GM19467 (cell line): ENCODE data around the gene GNG12.

Experiments used
- ATAC-seq: cut with Tn5 transposase; IDR thresholded peaks from one replicate; pipeline ENCODE4 v1.9.1; 2021; ENCODE audit warnings: mild to moderate bottlenecking, moderate library complexity; ENCODE audit not compliant: unreplicated experiment

The GNG12 gene

DNA sequence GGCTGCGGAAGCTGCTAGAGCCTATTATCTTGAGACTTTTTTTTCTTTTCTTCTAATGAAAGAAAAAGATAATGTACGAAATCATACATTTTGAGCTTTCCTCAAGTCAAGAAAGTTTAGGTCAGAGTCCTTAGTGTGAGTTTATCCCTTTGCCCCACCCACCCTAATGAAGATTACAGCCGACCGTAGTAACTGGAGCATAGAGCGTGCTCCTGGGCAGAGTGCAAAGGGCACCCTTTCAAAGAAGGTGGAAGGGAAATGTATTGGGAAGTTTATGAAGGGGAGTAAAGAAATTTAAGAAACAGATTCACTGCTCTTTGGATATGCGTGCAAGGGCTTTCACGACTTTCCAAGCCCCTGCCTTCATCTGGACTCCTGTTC, 17.2 kb downstream of the GNG12 start:
- ATAC-seq = no peak

DNA sequence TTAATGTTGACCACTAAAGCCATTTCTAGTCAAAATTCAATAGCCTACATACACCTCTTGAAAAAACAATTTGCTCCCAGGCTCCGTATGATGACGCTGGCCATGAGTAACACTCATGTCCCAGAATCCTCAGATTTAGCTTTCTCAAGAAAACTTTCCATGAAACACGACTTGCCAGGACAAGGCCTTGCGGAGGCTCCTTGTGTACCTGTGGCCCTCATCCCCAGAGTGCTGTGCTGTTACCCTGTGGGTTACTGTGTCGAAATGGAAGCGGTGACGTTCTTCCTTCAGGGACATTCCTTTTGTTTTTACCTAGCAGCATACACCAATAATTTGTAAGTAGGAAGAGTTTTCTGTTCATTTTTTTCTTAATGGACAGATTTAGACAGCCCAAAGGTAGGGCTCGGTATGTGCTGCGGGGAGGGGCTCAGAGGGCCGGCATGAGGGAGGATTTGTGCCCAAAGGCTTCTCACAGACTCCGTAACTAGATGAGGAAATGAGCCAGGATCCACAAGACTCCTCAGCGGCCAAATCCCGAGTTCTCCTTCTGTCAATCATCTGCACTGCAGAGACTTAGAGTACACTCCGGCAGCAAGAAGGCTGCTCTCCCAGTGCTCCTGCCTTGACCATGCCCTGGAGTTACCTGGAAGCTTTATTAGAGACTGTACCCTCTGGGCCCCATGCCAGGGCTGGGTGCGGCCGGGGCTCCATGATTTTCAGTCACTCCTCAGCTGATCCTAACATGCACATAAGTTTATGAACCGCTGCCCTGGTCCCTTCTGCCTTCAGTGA, 17.8 kb downstream of the GNG12 start:
- no peak for ATAC-seq

DNA sequence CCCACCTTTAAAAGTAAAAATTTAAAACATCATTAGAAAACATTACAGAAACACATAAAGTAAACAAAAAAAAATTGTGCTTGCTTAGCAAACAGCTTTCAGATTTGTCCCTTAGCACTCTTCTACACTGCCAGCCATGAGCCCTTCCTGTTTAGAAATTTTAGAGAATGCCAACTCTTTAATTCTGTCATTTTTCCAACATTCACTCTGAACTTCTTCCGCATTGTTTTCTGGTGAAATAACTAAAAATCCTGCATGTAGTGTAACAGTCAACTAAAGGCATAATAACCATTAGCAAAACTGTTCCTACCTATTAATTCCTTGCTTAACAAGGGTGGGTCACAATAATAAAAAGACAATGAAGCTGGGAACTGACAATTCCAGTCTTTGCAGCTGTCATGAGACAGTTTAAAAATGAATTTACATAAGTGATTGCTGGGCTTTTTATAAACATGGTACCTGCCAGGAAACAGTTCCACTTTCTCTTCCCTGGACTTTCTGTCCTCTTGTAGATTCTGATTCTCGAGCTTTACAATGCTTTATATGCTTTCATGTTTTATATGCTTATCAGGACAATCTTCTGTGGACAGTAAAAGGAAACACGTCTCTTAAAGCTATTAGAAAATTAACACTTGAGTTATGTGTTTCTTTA, 19.0 kb downstream of the GNG12 start:
- ATAC-seq = no peak

DNA sequence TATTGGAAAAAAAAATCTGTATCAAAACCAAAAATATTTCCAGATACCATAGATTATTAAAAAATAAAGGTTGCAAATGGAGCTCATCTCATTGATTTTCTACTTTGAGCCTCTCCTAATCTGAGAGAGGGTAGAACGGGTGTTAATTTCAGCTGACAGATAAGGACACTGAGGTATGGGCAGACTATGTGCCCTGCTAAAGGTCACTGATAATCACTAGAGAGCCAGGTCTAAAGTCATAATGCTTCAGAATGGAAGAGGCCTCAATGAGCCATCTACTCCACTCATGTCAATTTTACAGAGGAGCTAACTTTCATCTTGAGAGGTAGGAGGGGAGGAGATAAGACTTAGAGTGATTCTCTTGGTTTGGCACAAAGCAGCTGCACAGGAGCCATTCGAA, 21.0 kb downstream of the GNG12 start:
- ATAC-seq = no peak

DNA sequence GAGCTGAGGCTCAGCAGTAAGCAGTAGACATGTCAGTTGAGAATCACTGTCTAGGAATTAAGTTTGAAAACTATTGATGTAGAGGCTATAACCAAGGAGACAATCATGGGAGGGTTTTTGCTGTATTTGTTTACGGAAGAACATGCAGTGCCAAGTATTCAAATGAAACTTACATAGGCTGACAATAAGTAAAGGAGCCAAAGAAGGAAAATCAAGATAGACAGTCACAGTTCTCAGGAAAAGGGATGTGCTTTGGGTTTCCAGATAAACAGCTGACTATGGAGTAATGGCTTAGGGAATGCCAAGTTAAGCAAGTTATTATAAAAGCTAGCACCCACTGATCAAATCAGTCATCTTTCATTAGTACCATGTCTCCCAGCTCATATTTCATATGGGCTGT, 21.5 kb downstream of the GNG12 start:
- no peak for ATAC-seq

DNA sequence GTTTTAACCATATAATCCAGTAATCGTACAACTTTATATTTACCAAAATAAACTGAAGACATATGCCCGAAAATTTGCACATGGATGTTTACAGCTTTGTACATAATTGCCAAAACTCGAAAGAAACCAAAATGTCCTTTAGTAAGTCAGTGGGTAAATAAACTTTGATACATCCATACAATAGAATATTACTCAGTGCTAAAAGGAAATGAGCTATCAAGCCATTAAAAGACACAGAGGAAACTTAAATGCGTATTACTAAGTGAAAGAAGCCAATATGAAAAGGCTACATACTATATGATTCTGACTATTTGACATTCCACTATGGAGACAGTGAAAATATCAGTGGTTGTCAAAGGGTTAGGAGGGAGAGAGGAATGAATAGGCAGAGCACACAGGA, 23.4 kb downstream of the GNG12 start:
- no peak for ATAC-seq

DNA sequence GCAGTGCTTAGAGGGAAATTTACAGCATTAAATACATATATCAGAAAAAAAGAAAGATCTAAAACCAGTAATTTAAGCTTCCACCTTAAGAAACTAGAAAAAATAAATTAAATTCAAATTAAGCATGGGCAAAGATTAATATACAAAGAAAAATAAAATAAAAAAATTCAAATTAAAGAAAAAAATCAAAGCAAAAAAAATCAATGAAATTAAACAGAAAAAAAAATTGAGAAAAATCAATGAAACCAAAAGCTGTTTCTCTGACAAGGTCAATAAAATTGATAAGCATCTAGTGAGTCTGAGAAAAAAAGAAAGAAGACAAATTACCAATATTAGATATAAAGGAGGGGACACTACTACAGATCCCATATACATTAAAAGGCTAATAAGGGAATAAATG, 26.0 kb downstream of the GNG12 start:
- ATAC-seq = no peak

DNA sequence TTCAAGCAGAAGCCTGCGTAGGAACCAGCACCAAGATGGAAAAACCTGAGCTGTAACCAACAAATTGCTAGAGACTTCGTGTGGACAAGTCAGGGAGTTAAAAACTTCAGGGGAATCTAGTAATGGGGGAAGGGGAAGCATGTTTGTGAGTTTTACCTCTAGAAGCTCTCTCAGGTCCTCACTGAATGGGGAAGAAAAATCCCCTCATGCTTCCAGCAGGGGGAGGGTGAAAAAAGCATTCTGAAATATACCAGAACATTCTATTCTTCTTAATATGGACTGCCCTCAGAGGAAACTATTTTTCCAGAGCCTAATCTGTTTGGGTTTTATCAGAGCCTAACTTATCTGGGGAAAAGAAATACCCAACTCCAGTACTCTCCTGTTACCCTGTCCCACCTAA, 28.6 kb downstream of the GNG12 start:
- no peak for ATAC-seq

DNA sequence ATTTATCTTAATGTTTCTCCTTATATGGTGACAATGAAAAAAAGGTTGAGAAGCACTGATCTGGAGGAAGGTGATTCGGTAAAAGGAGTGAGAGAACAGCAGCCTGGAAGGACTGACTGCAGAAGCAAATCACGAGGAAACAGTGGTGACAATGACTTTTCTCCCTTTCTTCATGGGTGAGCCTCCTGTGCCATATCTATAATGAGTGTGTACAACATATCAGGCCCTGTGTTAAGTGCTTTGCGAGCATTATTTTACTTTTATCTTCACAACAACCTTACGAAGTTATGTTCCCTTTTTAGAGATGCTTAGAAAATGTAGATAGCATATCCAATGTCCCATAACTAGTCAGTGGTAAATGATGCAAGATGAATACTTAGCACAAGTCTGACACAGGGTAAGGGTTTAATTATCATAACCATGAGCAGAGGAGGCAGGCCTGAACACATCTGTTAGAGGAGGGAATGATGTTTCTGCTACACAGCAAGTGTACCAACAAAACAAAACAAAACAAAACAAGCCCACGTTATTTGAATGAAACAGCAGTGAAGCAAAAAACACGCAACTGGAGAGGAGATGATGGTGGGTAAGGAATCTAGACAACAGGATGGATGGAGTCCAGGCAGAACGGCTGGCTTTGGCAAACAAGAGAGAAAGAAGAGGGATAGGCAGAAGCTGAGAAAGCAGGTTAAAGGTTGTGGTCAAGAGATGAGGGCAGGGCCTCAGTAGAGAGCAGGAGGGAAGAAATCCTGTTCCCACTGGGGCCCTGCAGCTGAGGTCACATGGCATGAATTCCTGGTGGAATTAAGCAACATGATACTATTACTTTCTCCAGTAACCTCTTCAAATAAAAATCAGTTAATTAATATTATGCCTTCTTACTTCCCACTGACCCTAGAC, 29.6 kb downstream of the GNG12 start:
- ATAC-seq = no peak

DNA sequence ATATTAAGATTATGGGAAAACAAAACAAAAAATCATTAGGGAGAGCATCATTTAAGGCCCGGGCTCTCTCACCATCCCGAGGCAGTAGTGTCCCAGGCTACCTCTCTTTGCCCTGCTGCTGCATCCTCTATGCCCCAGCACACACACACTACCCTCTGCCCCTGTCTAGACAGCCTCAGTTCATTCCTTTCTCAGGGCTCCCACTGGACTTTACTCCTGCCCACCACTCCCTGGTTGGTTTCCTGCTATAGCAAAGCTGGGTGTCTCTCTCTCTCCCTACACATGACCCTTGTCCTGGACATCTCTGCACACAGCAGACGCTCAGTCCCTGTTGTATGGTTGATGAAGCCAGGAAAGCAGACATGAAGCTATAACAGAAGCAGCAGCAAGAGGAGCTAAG, 30.7 kb downstream of the GNG12 start:
- no peak for ATAC-seq

DNA sequence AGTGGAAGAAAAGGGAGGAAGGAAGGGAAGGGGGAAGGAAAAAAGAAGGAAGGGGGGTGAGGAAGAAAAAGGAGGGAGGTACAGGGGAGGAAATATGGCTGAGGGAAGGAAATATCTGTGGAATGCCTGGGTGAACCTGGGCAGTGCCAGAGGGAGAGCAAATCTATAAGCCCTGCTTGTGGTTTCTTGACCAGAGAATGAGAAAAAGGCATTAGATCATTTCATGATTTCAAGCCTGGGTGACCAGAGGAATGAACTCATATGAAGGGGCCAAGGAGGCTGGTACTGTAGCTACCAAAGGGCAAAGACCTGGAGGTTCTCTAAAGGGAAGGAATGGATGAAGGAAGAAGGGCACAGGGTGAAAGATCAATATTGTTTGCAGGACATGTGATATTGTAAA, 31.4 kb downstream of the GNG12 start:
- no peak for ATAC-seq

DNA sequence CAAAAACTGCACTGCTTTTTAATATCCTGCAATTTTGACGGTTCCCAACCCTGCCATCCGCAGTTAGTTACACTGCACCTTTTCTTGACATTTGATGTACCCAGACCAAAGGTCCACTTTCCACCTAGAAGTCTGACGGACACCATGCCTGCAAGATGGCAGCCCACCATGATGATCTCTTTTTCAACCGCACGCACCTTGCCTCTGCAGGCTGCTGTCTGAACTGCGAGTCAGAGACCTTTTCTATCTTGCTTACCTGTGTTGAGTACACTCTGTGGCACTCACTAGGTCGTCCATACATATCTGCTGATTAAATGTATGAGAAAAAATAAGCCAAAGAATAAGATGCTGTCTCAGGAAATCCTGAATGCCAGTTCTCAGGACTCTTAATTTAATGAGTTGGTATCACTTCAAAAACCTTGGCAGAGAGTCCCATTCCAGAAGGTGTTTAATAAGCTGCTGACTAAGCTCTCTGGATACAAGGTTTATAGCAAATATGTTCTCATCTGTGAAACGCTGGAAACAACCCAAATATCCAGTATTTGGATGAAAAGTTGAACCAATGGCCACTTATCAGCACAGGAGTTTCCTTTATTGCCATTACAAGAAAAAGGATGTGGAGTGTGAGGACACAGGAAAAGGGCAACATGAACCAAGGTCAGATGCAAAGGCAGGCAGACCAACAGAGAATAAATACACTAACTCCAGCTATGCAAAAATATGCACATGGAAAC, 37.9 kb downstream of the GNG12 start:
- ATAC-seq = no peak

DNA sequence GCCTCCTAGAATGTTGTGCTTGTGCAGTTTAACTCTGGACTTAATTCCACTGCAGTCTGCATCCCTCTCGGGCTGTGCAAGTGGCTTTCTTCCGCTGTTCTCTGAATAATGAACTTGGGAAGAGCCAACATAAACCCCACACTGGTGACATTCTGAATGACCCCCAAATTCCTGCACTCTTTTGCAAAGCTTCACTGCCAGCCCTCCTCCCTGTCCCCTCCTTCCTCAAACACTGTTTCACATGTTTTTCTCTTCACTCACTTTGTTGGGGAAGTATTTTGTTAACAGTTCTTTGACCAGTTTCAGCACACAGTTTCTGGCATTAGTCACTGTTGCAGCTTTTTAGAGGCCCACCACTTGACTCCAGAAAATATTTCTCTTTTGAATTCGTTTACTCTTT, 39.7 kb downstream of the GNG12 start:
- ATAC-seq = no peak

DNA sequence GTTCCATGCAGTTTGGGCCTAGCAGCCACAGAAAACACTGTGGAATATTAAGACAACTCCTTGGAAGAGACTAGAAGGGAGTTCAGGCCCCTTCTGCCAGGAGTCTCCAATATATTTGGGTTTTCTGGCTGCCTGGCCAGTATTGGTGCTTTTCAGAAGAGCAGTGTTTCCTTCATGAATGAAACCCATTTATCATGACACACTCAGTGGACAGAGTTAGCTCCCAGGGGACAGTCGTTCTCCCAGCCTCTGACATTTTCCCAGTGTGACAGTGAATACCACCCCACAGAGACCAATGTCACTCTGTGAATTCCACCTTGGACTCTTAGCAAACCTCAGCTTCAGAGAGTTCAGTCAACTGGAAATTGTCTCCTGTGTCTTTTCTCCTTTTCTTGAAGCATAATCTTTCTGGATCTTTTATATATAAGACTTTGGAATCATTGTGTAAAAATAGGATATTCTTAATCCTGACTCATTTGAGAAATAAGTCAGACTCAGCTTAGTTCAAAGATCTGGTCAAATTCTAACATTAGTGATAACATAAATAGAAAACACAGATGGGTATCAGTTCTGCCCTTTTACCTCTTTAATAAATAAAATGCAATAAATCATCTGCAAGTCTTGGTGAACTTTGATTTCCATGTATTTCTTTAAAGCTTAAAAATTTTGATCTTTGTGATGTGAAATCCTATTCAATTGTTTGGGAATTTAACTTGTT, 40.4 kb downstream of the GNG12 start:
- ATAC-seq = no peak

DNA sequence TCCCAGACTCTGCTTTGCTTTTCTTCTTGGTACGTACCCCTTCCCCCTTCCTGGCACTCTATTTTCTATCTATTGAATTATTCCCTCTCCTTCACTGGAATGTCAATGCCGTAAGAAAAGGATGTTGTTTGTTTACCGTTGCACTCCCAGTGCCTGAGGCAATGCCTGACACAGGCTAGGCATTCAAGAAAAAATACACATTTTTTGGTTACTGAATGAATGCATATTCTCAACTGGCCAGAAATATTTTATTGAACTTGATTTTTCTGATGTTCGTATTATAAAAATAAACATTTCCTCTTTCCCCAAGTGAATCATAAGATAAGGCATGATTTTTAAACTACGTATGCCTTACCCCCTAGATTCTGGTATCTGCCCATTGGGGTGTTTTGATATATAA, 41.2 kb downstream of the GNG12 start:
- ATAC-seq = no peak

DNA sequence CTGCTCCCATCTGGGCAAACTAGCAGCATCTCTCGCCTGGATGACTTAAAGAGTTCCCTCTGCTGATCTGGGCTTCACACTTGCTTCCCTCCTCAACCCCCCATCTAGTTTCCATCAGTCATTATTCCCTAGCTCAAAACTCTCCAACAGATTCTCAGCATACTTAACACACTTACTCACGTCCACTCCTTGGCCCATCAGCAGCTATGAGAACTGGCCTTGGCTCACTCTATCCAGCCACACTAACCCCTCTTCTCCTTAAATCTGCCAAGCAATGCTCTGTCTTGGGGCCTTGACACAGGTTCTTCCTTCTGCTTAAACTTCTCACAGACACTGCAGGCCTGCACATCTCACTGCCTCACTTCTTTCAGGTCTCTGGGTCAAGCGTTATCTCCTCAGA, 41.6 kb downstream of the GNG12 start:
- no peak for ATAC-seq

DNA sequence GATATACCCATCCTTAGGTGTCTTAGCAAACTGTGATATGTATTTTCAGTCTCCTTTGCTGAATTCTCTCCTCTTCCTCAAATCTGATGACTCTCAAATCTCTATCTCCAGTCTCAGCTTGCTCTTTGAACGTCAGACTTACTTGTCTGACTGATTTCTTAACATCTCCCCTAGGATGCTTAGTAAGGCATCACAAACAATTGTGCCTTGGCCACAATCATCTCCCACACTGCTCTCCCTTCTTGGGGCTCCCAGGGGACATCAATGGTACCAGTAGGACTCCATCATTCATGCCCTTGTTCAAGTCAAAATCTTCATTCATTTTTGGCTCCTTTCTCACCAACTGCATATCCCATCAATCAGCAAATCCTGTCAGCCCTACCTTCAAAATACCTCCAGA, 42.0 kb downstream of the GNG12 start:
- no peak for ATAC-seq

DNA sequence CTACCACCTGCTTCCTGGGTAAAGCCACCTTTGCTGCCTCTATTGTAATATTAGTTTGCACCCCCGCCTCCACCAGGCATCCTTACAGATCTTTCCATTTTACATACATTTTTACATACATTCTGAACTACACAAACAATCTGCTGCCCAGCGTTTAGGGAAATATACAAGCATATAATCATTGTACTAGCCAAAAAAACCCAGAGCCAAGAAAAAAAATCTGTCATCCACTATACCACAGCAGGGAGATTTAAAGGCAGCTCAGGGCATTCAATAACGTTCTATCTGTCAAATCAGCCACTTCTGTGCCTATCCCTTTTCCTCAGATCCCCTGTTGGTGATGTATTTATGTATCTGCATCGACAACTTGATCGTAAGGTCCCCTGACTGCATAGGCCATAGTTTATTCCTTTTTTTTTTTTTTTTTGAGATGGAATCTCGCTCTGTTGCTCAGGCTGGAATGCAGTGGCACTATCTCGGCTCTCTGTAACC, 43.0 kb downstream of the GNG12 start:
- ATAC-seq = no peak

DNA sequence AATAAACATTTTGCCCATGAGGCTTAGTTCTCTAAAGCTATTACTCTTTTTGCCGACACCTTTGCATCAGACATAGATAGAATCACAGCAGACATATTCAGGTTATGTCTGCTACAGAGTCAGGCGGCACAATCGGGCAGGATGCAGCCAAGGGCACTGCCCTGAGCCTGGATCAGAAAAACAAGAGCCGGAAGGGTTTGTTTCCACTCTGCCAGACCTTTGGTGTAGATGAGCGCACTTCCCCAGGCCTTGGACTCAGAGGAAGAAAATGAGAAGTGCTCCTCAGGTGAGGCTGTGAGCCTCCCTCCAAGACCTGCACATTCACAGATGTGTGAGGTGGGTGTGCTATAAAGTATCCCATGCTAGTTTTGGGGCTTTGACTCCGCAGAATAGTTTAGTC, 43.7 kb downstream of the GNG12 start:
- no peak for ATAC-seq

DNA sequence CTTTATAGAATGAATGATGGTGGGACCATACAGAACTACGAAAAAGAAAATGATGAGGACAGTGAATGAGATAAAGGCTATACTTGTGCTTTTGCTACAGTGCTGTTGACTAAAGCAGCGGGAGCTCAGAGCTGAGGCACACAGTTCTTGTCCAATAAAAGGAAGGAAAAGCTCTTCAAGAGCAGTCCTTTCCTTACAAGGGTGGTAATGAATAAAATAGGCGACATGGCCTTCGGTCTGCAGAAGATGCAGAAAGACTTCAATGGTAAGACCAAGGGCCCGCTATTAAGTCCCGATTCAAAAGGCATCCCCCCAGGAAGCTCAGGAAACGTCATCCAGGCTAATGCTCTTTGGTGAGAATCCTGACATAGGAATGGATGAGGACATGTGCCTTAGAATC, 44.4 kb downstream of the GNG12 start:
- ATAC-seq = no peak
